KG1 (cell line): ENCODE results near the gene MYBPHL.

Source experiments
- DNase-seq: peaks from one replicate; lab custom pipeline; 2025; lab: John Stamatoyannopoulos, UW

Gene MYBPHL

DNA sequence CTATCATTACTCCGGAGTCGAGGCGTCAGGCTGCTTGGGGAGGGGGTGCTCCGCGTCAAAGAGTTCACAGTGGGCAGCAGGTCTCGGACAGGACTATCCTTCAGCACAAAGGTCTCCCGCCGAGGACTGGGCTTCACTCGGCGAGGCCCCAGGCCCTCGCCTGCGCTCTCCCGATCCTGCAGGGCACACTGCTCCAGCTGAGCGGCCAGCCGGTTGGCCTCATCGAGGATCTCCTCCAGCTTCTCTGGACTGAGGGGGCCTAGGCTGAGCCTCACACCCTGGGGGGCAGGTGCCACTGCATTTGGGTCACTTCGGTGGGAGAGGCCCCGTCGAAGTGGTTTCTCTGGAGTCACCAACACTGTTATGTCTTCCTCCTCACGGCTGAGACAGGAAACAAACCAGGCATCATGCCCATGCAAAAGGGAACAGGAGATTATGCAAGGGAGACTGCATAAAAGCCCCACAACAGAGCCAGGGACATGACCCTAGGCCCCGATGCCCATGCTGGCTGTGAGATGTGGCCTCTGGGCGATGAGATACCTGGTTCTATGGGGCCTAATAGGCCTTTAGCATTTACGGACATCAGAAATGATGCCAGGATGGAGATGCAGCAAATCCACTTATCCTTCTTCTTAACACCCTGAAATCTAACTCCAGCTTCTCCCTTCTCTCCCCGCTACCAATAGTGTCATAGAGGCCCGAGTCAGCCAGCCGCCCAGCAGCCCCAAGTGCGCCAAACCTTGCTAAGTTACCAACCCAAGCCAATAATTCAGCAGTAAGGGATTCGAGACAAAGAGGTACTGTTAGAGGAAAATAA is 24.9 kb downstream of the MYBPHL start:
- DNase-seq = no peak

DNA sequence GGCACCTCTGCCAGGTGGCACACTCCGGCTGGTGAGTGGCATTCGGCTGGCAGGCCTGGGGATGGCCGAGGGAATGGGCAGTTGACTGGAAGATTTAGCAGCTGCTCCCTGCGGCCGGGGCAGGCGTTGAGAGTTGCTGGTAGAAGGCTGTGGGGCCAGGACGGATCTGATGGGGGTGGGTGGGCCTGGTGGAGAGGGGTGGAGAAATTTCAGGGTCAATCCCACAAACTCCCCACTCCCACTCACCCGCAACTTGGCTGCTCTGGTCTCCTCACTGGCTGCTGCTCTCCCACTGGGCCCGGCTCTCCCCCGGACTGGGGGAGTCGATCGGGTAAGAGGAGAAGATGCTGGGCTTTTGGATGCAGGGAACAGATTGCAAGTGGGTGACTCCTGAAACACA is 25.9 kb downstream of the MYBPHL start:
- no peak for DNase-seq

DNA sequence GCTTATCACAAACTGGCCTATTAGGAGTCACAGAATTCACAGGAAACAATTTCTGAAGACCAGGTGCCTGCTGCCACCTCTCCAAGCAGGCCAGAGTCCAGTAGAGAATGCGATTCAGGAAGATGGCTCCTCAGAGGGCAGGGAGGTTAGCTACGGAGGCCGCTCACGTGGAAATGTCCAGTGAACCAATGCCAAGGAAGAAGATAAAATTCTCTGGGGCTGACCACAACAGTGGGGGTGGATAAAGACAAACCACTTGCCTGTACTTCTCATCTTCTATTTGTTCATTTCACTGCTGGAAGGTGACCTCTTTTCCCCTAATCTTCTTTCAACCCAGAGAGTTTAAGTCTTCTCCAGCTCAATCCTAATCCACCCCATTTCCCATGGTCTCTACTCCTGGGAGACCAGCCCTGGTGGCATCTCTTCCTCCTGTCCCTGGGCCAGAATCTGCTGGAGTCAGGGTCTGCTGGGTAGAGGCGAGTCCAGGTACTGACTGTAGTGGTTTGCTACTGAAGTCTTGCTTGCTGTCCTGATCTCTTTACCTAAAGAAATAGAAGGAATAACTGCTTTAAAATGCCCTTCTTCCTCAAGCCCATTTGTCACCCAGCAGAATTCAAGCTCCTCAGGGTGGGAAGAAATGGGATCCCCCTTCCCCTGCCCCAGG is 27.1 kb downstream of the MYBPHL start:
- DNase-seq = no peak

DNA sequence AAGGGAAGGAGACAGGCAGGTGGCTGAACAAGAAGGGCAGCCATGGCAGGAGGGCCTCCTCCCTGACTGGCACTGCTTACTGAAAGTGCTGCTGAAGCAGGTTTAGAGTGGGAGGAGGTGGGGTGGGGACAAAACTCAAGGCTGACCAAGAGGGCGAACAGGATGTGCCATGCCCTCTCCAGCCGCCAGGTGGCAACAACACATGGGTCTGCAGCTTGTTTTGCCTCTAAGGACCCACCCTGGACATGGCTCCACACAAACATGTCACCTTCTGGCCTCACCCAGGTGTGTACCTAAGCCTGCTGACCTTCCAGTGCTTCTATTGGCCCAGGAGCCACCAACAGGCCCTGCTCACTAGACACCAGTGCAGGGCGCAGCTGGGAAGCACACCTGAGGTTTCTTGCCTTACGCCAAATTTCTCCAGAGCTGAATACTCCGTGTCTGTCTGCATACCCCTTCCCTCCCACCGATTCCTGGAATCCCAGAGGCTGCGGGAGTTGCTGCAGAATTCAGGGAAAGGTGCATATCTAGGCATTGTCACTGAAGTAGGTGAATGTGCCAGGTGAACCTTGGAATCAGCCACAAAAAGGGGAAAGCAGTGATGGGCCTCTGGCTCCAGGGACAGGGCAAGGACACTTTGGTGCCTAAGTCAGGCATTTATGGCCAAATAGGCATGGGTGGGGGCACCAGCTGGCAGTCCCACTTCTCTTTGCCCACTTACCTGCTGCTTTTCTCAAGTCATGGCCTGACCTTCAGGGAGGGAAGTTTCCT is 29.2 kb downstream of the MYBPHL start:
- DNase-seq = no peak

DNA sequence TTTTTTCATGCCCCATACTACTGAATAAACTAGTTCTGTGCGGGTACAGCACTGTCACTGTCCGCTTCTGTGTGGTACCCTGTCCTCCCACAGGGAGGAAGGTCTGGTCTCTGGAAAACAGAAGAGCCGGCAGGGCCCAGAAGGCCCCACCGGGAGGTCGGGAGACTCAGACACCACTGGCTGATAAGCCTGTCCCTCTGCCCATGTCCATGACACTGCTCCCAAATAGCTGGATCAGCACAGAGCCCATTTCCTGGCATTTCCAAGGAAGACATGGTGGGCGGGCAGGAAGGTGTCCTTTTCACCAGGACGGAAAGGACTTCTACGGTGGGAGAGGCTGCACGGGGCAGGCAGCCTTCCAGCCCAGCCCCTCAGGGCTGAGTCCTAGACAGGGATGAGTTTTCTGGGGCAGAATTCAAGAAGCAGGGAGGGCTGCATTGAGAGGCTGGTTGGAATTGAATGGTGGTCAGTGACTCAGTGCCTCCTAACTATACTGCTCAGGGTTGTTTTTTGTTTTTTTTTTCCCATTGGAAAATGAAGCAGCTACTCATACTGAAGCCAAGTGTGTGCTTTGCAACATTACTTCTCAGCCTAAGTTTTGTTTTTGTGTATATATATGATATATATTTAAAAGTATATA is 31.0 kb downstream of the MYBPHL start:
- DNase-seq = no peak

DNA sequence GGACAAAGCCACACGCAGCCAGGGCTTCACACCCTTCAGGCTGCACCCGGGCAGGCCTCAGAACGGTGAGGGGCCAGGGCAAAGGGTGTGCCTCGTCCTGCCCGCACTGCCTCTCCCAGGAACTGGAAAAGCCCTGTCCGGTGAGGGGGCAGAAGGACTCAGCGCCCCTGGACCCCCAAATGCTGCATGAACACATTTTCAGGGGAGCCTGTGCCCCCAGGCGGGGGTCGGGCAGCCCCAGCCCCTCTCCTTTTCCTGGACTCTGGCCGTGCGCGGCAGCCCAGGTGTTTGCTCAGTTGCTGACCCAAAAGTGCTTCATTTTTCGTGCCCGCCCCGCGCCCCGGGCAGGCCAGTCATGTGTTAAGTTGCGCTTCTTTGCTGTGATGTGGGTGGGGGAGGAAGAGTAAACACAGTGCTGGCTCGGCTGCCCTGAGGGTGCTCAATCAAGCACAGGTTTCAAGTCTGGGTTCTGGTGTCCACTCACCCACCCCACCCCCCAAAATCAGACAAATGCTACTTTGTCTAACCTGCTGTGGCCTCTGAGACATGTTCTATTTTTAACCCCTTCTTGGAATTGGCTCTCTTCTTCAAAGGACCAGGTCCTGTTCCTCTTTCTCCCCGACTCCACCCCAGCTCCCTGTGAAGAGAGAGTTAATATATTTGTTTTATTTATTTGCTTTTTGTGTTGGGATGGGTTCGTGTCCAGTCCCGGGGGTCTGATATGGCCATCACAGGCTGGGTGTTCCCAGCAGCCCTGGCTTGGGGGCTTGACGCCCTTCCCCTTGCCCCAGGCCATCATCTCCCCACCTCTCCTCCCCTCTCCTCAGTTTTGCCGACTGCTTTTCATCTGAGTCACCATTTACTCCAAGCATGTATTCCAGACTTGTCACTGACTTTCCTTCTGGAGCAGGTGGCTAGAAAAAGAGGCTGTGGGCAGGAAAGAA is 32.0 kb downstream of the MYBPHL start:
- DNase-seq = no peak

DNA sequence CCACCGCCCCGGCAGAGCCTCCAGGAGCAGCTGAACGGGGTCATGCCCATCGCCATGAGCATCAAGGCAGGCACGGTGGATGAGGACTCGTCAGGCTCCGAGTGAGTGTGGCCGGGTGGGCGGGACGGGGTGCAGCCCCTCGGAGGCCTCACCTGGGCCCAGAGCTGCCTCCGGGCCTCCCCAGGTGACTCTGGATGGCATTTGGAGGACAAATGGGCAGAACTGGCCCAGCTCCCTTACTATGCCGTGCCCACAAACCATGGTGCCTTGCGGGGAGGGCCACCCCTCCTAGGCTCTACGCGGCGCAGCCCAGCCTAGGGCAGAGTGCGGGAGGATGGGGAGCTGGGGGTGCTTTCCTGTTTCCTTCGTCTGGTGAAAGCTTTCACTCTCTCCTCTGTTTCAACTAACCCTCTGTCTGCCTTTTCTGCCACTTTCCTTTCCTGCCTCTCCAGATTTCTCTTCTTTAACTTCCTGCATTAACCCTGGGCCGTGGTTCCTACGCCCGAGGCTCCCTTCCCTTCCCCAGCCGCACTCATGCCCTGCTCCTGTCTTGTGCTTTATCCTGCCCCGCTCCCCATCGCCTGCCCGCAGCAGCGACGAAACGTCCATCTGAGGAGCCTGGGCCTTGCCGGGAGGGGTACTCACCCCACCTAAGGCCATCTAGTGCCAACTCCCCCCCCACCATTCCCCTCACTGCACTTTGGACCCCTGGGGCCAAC is 33.1 kb downstream of the MYBPHL start:
- DNase-seq = no peak

DNA sequence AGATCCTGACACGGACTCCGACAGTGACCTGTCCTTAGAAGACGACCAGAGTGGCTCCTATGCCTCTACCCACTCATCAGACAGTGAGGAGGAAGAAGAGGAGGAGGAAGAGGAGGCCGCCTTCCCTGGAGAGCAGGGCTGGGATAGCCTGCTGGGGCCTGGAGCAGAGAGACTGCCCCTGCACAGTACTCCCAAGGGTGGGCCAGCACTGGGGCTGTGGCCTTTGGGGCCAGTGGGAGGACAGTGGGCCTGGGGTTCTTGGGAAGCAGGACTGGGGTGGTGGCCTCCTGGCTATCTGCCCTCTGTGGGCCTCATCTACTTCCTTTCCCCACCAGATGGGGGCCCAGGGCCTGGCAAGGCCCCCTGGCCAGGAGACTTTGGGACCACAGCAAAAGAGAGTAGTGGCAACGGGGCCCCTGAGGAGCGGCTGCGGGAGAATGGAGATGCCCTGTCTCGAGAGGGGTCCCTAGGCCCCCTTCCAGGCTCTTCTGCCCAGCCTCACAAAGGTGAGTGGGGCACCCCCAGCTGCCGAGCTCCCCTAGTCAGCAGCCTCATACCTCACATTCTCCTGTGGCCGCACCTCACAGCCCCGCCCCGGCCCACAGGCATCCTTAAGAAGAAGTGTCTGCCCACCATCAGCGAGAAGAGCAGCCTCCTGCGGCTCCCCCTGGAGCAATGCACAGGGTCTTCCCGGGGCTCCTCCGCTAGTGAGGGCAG is 33.8 kb downstream of the MYBPHL start:
- DNase-seq = no peak

DNA sequence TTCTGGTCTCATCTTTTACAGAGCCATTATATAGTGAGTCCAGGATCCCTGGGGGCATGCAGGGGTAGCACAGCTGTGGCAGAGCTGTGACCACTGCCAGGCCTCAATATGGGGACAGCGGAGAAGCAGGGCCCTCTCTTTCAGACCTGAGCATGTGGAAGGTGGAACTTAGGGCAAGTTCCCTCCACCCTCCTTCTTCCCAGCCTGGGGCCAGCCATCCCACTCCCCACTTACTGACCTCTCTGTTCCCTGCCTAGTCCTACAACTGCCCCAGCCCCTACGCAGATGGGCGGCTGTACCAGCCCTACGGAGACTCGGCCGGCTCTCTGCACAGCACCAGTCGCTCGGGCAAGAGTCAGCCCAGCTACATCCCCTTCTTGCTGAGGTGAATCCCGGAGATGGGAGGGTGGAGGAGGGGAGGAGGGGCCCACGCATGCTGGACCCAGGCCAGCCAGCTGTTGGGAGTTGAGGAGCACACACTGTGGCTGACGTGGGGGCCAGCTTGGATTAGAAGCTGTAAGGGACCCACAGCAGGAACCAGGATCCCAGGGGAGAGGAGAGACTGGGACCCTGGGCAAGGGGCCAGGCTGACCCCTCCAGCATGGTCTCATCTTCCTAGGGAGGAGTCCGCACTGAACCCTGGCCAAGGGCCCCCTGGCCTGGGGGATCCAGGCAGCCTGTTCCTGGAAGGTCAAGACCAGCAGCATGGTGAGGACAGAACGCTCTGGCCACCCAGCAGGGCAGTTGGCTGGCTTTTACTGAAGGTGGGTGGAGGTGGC is 34.6 kb downstream of the MYBPHL start:
- DNase-seq = no peak

DNA sequence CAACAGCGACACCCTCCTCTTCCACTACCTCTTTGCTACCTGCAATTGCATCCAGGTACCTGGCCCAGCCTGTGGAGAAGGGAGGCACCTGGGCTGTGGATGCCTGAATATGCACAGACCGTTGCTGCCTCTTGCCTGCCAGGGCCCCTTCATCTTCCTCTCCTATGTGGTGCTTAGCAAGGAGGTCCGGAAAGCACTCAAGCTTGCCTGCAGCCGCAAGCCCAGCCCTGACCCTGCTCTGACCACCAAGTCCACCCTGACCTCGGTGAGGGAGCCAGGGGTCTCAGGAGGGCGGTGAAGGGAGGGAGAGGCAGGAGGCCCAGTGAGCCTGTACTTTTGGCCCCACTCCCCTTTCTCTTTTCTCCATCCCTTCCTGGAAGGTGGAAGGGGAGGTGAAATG is 35.4 kb downstream of the MYBPHL start:
- DNase-seq = no peak

DNA sequence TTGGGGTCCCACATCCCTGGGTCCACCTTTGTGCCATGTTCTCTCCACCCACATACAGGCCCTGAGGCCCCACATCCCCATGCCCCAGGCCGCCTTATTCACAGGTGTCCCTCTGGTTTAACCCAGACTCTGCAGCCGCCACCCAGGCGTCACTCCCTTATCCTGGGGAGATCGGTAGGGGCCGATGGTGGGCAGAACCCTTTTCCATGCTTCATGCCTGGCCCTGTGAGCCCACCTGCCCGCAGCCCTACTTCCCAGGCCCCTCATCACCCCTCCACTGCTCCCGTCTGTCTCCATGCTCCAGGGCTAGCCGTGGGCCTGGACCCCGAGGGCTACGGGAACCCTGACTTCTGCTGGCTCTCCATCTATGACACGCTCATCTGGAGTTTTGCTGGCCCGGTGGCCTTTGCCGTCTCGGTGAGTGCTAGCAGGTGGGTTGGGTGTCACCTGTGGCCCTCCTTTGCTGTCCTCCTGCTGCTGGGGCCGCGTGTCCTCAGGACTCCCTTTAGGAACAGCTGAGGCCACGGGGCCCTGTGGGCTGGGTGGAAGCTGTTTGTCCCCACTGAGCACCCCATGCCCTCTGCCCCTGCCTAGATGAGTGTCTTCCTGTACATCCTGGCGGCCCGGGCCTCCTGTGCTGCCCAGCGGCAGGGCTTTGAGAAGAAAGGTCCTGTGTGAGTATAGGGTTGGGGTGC is 36.0 kb downstream of the MYBPHL start:
- DNase-seq = no peak

DNA sequence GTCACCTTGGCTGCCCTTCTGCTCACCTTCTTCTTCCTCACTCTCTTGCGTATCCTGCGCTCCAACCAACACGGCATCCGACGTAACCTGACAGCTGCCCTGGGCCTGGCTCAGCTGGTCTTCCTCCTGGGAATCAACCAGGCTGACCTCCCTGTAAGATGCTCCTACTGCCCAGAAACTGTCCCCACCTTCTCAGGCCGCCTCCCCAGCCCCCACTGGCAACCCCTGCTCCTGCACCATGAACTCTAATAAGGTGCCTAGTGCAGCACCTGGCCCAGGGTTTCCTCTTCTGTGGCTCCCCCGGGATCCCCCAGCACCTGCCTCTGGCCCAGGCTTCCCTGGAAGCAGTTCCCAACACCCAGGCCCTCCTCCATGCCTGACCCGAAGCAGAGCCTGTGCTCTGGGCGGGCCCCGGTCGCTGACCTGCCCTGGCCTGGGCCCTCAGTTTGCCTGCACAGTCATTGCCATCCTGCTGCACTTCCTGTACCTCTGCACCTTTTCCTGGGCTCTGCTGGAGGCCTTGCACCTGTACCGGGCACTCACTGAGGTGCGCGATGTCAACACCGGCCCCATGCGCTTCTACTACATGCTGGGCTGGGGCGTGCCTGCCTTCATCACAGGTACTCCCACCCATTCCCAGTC is 36.7 kb downstream of the MYBPHL start:
- DNase-seq = no peak

DNA sequence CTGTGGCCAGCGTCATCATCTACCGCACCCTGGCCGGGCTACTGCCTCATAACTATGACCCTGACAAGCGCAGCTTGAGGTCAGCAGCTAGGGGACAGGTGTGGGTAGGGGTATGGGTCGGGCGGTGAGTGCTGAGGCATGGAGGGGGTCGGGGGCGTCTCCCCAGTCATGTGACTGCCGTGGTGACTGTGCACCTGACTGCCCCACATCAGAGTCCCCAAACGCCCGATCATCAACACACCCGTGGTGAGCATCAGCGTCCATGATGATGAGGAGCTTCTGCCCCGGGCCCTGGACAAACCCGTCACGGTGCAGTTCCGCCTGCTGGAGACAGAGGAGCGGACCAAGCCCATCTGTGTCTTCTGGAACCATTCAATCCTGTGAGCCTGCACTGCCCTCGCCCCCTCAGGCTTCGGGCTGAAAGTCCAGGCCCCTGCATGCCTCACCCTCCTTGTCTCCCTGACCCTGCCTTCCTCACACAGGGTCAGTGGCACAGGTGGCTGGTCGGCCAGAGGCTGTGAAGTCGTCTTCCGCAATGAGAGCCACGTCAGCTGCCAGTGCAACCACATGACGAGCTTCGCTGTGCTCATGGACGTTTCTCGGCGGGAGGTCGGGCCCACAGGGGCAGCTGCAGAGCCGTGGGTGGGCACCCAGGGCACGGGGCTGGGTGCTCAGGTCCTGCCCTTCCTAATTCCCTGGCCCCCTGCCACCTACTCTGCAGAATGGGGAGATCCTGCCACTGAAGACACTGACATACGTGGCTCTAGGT is 37.4 kb downstream of the MYBPHL start:
- no peak for DNase-seq

DNA sequence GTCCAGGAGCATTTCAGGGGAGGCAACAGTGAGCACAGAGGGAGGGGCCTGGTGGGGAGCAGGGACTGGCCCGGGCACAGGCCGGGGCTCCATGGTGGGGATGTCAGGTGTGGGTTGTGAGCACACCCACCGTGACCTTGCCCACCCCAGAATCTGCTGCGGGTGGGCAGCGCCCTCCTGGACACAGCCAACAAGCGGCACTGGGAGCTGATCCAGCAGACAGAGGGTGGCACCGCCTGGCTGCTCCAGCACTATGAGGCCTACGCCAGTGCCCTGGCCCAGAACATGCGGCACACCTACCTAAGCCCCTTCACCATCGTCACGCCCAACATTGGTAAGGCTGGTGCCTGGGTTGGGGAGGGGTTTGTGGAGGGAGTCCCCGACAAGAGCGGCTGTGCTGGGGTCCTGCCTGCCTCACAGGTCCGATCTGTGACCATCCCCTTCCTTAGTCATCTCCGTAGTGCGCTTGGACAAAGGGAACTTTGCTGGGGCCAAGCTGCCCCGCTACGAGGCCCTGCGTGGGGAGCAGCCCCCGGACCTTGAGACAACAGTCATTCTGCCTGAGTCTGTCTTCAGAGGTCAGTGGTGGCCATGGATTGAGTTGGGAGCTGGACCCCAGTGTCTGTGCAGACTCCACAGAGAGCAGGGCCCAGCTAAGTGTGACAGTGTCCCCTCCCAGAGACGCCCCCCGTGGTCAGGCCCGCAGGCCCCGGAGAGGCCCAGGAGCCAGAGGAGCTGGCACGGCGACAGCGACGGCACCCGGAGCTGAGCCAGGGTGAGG is 38.2 kb downstream of the MYBPHL start:
- DNase-seq = no peak

DNA sequence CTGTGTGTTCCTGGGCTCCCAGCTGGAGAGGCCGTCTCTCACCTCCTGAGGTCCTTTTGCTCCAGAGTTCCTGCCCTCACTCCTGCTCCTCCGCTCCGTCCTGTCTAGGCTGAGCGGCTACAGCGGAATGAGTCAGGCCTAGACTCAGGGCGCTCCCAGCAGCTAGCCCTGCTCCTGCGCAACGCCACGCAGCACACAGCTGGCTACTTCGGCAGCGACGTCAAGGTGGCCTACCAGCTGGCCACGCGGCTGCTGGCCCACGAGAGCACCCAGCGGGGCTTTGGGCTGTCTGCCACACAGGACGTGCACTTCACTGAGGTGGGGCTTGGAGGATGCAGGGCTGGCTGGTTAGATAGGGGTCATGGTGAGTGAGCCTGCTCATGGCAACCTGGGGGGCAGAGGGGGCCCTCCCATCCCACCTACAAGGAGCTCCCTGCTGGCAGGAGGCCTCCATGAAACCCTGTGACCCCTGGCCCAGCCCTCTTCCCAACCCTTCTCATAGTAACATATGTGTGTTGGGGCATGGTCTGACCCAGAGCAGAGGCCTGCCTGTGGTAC is 39.0 kb downstream of the MYBPHL start:
- no peak for DNase-seq

DNA sequence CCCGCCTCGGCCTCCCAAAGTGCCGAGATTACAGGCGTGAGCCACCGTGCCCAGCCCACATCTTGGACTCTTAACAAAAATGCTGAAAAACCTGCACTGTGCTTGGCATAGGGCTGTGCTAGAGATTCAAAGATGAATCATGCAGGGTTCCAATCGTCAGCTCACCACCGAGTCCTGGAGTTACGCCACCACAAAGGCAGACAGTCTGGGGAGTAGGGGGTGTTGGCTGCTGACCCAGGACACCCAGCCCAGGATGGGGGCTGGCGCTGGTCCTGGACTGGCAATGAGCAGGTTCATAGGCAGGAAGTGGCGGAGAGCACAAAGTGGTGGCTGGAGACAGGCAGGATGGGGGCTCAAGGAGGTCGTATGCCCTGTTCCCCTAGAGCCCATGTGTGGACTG is 39.8 kb downstream of the MYBPHL start:
- DNase-seq = no peak
